Muscle of back (tissue), 13 donors: ENCODE results near the gene CLEC18A. TPM values are rescaled to one million over a fixed set of nuclear protein-coding genes. Genes with fewer than 3 reads are reported as not detected.
"Not testable (repeated sequence)": the region's sequence is repeated elsewhere in the genome, so short reads cannot be mapped to it uniquely, and the experiment has no call there.

Experiments
- DNase-seq, 3 donors: peaks; one replicate each; pipeline versions ENCODE4 v3.0.0 to v3.0.0-alpha.2; 2013
- long read RNA-seq, 9 donors: transcript quantifications; one replicate each; lab custom pipeline, GENCODE V29; 2026
- polyA plus RNA-seq, 10 donors: library from polyadenylated mRNA; unstranded; fragments of 120-200 nt; gene quantifications; one replicate each; pipeline ENCODE4 v1.2.1, GENCODE V29; 2013; ENCODE audit not compliant: insufficient read length in 10 of 10

CLEC18A gene
- polyA plus RNA-seq: 1 to 10 TPM in 2 of 10 donors, under 1 TPM in 8; 0.26 to 1.3 (median 0.71) TPM
- long read RNA-seq, donor 1: 0 reads
- long read RNA-seq, donor 2: 0 reads
- long read RNA-seq, donor 3: 0 reads
- long read RNA-seq, donor 4: 0 reads
- long read RNA-seq, donor 5: 0 reads
- long read RNA-seq, donor 6: 0 reads
- long read RNA-seq, donor 7: 0 reads
- long read RNA-seq, donor 8: 0 reads
- long read RNA-seq, donor 9: 0 reads

DNA sequence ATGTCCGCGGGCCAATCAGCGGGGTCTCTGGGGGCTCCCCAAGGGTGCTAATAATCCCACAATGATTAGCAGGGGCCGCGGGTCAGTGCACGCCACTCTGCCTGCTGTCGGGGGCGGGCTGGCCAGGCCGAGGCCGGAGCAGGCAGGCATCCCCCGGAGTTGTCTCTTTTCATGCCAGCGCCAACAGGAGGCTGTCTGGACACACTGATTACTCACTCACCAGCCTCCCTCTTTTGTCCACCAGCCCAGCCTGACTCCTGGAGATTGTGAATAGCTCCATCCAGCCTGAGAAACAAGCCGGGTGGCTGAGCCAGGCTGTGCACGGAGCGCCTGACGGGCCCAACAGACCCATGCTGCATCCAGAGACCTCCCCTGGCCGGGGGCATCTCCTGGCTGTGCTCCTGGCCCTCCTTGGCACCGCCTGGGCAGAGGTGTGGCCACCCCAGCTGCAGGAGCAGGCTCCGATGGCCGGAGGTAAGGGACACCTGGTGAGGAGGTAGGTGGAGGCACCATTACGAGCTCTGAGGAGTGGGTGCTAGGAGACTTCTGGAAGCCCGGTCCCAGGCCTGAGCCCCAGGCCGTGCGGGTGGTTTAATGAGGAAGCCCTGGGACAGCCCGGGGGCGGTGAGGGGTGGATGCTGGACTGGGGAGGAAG, at the start of gene CLEC18A:
CLEC18A (plus strand) TSS at position 318 of the 655 bp plus-strand sequence; CDS start at position 351, 33 bp downstream.
- not testable (repeated sequence) for DNase-seq

GRCh38 chr16:69903865-69904415, 47.2 kb upstream of the CLEC18A start:
- DNase-seq: peak in 1 of 3 donors; percentile 77

GRCh38 chr16:69904495-69905170, 46.5 kb upstream of the CLEC18A start:
- DNase-seq: no peak

DNA sequence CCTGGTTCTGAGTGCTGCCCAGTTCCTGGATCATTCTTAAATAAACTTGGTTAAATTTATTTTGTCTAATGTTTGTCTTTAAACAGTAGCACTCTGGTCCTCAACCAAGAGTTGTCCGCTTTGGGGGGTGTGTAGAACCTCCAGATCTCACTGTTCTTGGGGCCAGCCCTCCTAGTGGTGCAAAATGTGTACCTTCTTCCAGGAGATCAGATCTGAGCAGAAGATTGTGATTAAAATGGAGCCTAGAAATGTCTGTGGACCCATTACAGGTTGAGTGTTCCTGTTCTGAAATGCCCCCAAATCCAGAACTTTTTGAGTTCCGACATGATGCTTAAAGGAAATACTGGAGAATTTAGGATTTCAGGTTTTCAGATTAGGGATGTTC, 46.0 kb upstream of the CLEC18A start:
- DNase-seq: no peak

- DNase-seq: peak in 1 of 3 donors; percentile 42
Observed at GRCh38 chr16:69906838-69907401, 44.2 kb upstream of the CLEC18A start.

DNA sequence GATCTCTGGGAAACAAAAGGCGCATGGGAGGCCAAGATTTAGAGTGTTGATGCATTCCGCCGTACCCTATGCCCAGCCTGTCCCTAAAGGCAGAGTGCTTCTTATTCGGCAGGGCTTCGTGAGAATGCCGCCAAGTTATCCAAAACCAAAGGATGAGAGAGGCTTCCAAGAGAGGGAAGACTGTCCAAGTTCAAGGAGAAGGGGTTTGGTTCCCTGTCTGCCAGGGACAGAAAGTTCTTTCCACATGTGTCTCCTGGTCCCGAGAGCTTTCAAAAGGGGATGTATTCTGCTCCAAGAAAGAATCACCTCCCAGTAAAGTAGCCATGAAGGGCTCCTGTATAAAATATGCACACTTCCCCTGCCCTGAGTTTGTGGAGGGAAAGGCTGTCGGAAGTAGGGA, 42.1 kb upstream of the CLEC18A start:
- DNase-seq: no peak

- DNase-seq: no peak
Observed at GRCh38 chr16:69909760-69910159, 41.4 kb upstream of the CLEC18A start.

DNA sequence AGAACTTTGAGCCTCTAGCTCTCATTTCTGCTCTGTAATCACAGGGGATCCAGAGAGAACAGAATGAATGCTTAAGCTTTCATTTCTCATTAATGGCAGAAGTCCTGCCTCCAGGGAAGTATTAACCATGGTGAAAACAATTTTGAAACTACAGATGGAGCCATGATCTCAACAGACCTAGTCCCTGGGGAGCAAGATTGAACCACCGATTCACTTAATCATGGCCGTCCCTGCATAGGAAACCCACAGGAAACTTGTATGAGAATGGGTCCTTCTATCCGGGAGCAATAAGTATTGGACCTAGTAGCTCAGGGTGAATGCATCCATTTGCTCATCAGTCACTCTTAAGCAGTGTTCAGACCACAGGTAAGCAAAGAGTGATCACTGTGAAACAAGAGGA, 40.2 kb upstream of the CLEC18A start:
- DNase-seq: no peak

DNA sequence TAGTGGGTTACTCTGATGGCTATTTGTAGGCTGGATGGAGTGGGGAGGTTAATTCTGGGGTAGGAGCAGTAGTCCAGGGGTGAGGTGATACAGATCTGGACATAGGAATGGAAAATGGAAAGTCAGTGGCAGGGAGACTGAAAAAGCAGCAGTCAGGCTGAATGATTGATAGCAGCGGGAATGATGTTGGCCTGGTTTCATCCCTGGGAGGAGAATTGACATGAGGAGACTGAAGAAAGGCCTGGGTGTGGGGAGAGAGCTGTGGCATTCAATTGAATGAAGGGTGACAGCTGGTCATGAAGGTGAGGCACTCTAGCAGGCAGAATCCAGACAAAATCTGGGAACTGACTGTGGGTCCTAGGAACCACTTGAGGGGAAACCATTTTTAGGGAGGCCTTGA, 34.7 kb upstream of the CLEC18A start:
- DNase-seq: no peak

GRCh38 chr16:69917311-69917710, 33.8 kb upstream of the CLEC18A start:
- DNase-seq: no peak

DNA sequence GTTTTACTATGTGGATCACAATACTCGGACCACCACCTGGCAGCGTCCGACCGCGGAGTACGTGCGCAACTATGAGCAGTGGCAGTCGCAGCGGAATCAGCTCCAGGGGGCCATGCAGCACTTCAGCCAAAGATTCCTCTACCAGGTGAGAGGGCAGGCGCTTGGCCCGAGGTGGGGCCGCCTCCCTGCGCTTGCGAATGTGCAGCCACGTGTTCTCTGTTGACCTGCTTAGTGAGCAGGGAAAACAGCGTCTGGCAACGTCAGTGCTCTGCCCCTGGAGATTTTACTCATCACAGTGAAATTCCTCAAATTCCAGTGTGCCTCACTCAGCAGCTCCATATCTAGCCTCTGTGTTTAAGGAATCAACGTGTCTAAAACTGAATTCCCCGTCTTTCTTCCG, 33.4 kb upstream of the CLEC18A start:
- peak; percentile 53 to 92 (median 64) for DNase-seq

DNA sequence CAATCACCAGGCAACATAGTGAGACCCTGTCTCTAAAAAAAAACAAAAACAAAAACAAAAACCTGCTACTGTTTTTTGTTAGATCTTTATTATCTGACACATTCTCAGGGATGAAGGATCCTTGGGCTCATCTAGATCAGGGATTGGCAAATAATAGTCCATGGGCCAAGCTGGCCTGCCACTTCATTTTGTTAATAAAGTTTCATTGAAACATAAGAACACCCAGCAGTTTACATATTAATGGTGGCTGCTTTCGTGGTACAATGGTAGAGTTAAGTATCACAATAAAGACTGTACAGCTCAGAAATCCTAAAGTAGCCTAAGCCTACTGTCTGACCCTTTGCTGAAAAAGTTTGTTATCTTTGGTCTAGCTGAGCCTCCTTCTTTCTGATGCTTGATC, 32.9 kb upstream of the CLEC18A start:
- DNase-seq: no peak

DNA sequence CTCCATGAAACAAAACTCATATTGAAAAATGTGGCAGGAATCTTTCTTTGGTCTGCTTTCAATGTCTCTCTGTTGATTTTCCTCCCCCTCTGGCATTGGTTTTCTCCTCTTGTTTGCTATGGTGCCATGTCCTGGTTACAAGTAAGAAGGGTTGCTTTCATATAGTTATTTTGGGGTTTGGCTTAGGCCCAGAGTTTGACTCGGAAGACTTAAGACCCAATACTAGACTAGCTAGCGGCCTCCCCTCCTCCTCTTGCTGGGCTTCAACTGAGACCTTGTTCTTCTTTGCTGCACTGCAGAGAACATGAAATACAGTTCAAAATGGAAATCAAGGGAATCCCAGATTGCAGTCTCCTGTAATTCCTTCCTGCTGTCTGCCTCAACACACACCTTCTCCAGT, 30.0 kb upstream of the CLEC18A start:
- DNase-seq: no peak

- DNase-seq: no peak
Observed at GRCh38 chr16:69922200-69922599, 28.9 kb upstream of the CLEC18A start.

DNA sequence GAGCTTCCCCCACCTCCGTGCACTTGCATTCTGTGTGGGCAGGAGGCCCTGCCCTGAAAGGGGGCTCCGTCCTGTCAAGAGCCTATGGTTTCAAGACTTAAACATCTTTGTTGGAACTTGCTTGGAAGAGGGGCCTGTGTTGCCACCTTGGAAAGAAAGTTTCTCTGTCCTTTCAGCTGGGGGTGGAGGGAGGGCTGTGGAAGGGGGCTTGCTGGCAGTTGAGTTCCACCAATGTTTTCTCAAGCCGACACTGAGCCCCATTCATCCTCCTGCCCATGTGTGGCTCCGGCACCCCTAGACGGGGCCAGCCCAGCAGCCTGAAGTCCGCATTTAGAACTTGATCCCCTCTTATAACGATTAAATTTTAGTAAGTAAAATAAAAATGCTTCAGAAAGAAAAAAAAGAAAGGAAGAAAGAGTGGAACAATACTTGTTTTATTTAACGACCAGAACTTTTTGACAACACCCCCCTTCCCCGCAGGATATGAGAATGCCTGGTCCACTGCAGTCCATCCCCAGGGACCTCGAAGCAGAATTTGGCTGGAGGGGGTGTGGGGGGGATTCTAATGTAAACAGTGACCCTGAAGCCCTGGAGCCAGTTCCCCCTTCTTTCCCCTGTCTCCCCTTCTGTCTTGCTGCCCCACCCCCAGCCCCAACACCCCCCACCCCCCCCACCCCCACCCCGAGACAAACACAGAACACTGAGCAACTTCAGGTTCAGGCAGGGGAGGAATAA, 26.9 kb upstream of the CLEC18A start:
- DNase-seq: no peak

DNA sequence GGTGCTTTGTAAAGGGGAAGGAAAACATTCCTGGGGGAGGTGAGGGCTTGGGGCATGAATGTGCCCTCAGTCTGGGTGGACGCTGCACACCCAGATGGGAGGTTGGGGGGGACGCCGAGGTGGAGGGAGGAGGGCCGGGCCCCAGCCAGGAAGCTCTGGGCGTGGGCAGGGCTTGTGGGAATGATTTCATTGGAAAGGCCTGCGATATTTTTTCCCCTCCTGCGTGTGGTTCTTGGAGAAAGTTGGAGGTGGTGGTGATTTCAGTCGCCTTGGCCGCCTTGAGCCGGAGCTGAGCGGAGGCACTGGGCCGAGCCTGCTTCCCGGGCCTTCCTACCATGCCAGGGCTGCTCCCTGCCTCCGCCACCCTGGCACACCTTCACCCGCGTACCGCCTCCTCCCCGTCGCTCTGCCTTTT, 26.4 kb upstream of the CLEC18A start:
- DNase-seq: peak; percentile 59 to 82 (median 74)

DNA sequence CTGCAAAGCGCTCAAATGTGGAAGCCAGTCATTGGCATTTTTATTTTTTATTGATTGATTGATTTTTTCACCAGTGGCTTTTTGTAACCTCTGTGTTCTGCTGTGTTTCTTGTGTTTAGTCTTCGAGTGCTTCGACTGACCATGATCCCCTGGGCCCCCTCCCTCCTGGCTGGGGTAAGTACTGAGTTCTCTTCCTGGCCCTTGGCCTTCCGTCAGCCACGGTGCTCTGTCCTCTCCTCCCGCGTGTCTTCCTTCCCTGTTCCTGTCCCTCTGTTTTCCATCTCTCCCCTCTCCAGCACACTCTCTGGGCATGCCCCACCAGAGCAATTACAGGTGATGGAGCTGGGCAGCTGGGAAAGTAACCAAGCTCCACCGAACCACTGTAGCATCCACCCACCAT, 25.8 kb upstream of the CLEC18A start:
- DNase-seq: peak in 1 of 3 donors; percentile 45

- no peak for DNase-seq
Observed at GRCh38 chr16:69926241-69926640, 24.9 kb upstream of the CLEC18A start.

DNA sequence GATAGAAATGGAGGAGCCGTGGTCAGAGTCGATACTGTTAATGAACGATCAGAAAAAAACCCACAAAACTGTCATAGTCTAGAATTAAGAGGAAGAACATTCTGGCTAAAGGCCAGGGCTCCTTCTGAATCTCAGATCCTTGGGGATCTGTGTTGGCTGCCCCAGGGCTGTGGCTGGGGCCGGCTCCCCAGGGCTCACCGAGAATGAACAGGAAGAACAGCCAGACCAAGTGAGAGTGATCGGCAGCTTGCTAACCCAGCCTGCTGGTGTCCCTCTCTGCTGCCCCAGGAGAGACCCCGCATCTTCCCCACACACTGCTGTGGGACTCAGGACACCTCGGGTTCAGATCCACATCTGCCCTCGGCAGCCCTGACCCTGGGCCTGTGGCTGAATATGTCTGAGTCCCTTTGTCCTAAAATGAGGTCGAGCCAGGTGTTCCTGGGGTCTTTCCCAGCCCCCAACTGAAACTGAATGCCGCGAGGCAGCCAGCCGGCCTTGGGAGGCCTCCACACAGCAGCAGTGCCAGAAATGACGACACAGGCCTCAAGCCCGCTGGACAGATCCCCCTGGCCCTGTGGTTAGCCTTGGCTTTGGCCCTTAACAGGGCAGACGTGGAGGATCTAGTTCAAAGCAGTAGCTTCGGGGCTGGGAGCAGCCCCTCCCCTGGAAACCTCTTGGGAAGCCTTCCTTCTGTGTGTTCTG, 23.9 kb upstream of the CLEC18A start:
- peak; percentile 43 to 85 (median 76) for DNase-seq

GRCh38 chr16:69928856-69929400, 22.2 kb upstream of the CLEC18A start:
- no peak for DNase-seq

GRCh38 chr16:69929480-69929879, 21.7 kb upstream of the CLEC18A start:
- DNase-seq: no peak
